ENCODE measurements around the gene NTN4. TPM values are rescaled to one million over a fixed set of nuclear protein-coding genes. Genes with fewer than 3 reads are reported as not detected.

The NTN4 gene
- total RNA-seq, 1 experiment from 2014 or later, result 0.17 TPM

GRCh38 chr12:95723693-95724384 lies 66.7 kb downstream of the NTN4 start:
- Histone ChIP-seq H3K23me2 (ENCODE audit: insufficient read length, low read depth, low read length, poor library complexity, severe bottlenecking) (no peaks in the 10 kb centered on the region), H2BK12ac (ENCODE audit: insufficient read length, low read depth, low read length) (no peak overlapping the region), H3K27me3 (ENCODE audit: insufficient read depth, low read length) (no peaks in the 10 kb centered on the region), H2BK15ac (ENCODE audit: low read depth, low read length) (no peak overlapping the region), H2BK120ac (ENCODE audit: low read depth, low read length, poor library complexity, severe bottlenecking) (no peak overlapping the region), H4K91ac (ENCODE audit: insufficient read length, low read depth, low read length) (no peak overlapping the region), H3K4ac (ENCODE audit: low read depth, low read length) (no peak overlapping the region), H3K79me1 (ENCODE audit: insufficient read depth, low read depth, low read length, poor library complexity, severe bottlenecking) (no peaks in the 10 kb centered on the region), H2AFZ (ENCODE audit: low read length) (no peak overlapping the region), H4K8ac (replicated peaks; ENCODE audit: insufficient read length, low read depth, low read length) (no peak overlapping the region), H3K4me1 (ENCODE audit: insufficient read depth, low read length) (0 out of 2 replicates have a peak, but pooled peaks cover 1% of the 10 kb centered on the region), H3K23ac (ENCODE audit: insufficient read length, low read depth, low read length) (no peak overlapping the region), H3K79me2 (ENCODE audit: insufficient read depth, low read length) (no peaks in the 10 kb centered on the region), H4K5ac (ENCODE audit: insufficient read length, low read depth, low read length) (no peak overlapping the region), H3T11ph (ENCODE audit: low read length) (no peak overlapping the region), H3K14ac (ENCODE audit: insufficient read depth, low read length) (no peak overlapping the region), H3K4me2 (ENCODE audit: insufficient read depth, insufficient read length, low read length) (no peak overlapping the region), H2BK20ac (ENCODE audit: low read depth, low read length, poor library complexity, severe bottlenecking) (no peak overlapping the region), H3K56ac (ENCODE audit: insufficient read length, low read depth, low read length) (no peak overlapping the region), H3K18ac (ENCODE audit: insufficient read length, low read depth, low read length) (no peak overlapping the region), H3K9ac (ENCODE audit: extremely low read depth, insufficient read length, low read length) (no peak overlapping the region), H2BK5ac (ENCODE audit: insufficient read length, low read length) (no peak overlapping the region), H4K20me1 (ENCODE audit: control insufficient read depth, insufficient read depth, insufficient read length) (no peaks in the 10 kb centered on the region), H2AK5ac (ENCODE audit: insufficient read length, low read length) (no peak overlapping the region), H3K27ac (ENCODE audit: insufficient read length, low read depth, low read length) (no peak overlapping the region), H3K9me3 (ENCODE audit: control insufficient read depth, low read depth, low read length) (no peaks in the 10 kb centered on the region)
- Mint-ChIP-seq H3K27me3 (ENCODE audit: low read depth) (no peaks in the 10 kb centered on the region), H3K9me3 (peaks cover 12 to 15% of the 10 kb centered on the region in 2 experiments; a peak in 4 of 5 replicates), H3K4me3 (no peak overlapping the region), H3K36me3 (ENCODE audit: insufficient read depth in 1 of 3, low read depth in 3 of 3) (peaks cover 7 to 11% (median 10%) of the 10 kb centered on the region in 3 experiments; a peak in 4 of 7 replicates), H3K4me1 (peaks cover 8 to 15% of the 10 kb centered on the region in 2 experiments), H3K27ac (no peak overlapping the region)
- no peak for TF ChIP-seq CTCF (conservative IDR thresholded peaks at IDR 0.05)
- DNase-seq, result no peak
- no CpG with 5 or more reads among the region's 4 CpGs for WGBS (ENCODE audit: extremely low coverage, insufficient read length, low lambda C conversion rate)
